Measurements from ENCODE around the gene NFASC. TPM values are rescaled to one million over a fixed set of nuclear protein-coding genes. Genes with fewer than 3 reads are reported as not detected.

Gene NFASC
- total RNA-seq, 1 experiment from 2014 or later = not detected

DNA sequence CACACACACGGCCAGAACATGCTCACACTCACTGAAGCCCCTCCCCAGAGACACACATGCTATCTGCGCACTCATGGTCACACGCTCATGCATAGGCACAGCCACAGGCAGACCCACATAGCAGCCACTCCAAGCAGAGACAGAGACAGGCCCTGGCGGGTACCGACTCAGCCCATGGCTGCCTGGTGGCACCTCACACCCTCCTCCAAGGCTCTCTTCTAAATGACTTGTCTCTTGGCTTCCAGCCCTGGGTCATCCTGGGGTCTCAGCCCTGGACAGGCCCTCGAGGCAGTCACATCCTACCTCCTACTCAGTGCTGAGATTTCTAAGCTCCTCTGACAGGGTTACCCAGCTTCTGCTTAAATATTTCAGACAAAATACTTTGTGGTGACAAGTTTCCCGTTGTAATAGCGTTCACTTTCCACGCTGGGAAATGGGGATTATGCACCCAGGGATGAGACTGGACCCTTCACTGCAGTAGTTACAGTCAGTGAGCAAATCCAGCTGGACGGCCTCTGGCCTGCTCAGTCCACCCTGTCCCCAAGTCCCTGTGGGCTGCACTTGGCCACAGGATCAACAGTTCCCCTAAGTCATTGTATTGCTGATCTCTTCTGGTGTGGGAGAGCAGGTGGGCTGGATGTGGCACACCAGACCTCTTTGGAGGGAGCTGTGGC lies 2.9 kb upstream of the NFASC start:
- TF ChIP-seq, protein P1, sequence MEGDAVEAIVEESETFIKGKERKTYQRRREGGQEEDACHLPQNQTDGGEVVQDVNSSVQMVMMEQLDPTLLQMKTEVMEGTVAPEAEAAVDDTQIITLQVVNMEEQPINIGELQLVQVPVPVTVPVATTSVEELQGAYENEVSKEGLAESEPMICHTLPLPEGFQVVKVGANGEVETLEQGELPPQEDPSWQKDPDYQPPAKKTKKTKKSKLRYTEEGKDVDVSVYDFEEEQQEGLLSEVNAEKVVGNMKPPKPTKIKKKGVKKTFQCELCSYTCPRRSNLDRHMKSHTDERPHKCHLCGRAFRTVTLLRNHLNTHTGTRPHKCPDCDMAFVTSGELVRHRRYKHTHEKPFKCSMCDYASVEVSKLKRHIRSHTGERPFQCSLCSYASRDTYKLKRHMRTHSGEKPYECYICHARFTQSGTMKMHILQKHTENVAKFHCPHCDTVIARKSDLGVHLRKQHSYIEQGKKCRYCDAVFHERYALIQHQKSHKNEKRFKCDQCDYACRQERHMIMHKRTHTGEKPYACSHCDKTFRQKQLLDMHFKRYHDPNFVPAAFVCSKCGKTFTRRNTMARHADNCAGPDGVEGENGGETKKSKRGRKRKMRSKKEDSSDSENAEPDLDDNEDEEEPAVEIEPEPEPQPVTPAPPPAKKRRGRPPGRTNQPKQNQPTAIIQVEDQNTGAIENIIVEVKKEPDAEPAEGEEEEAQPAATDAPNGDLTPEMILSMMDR (IDR thresholded peaks at IDR 0.05; ENCODE audit: unreplicated experiment) = no peak
- DNase-seq = no peak
- Mint-ChIP-seq H3K27me3 (ENCODE audit: unreplicated experiment) (peaks cover 100% of the 10 kb centered on the region), H3K36me3 (ENCODE audit: insufficient read depth, unreplicated experiment) (no peaks in the 10 kb centered on the region), H3K27ac (ENCODE audit: unreplicated experiment) (no peak overlapping the region), H3K4me1 (ENCODE audit: low read depth, unreplicated experiment) (no peaks in the 10 kb centered on the region), H3K9me3 (ENCODE audit: low read depth, unreplicated experiment) (no peaks in the 10 kb centered on the region), H3K4me3 (ENCODE audit: low read depth, unreplicated experiment) (no peak overlapping the region)
- CTCF ChIA-PET = no interaction called here
- intact Hi-C loops (cut with micrococcal nuclease; ENCODE audit: unreplicated experiment) = no loop called here
- BruUV-seq (replicated peaks) = no TSS peak

DNA sequence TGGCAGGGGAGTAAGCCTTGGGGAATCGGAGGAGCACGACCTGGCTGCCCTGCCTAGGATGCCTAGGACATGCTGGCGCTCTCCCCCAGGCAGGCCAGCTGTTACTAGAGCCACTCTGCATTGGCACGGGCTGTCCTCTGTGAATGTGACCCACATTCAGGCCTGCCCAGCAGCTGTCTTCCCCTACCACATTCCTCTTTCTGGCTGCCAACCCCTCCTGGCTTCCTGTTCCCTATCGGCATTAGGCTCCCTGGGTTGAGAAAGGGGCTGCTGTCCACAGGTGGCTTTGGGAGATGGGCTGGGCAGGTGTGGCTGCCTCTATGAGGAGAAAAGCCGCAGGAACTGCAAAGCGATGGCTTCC lies 2.3 kb upstream of the NFASC start:
- intact Hi-C loops (cut with micrococcal nuclease; ENCODE audit: unreplicated experiment) = no loop called here
- Mint-ChIP-seq H3K9me3 (ENCODE audit: low read depth, unreplicated experiment) (no peaks in the 10 kb centered on the region), H3K4me3 (ENCODE audit: low read depth, unreplicated experiment) (no peak overlapping the region), H3K27ac (ENCODE audit: unreplicated experiment) (no peak overlapping the region), H3K4me1 (ENCODE audit: low read depth, unreplicated experiment) (no peaks in the 10 kb centered on the region), H3K36me3 (ENCODE audit: insufficient read depth, unreplicated experiment) (no peaks in the 10 kb centered on the region), H3K27me3 (ENCODE audit: unreplicated experiment) (peaks cover 100% of the 10 kb centered on the region)
- CTCF ChIA-PET = no interaction called here
- BruUV-seq (replicated peaks) = no TSS peak
- TF ChIP-seq, protein P1 (IDR thresholded peaks at IDR 0.05; ENCODE audit: unreplicated experiment) = no peak
- DNase-seq = no peak

DNA sequence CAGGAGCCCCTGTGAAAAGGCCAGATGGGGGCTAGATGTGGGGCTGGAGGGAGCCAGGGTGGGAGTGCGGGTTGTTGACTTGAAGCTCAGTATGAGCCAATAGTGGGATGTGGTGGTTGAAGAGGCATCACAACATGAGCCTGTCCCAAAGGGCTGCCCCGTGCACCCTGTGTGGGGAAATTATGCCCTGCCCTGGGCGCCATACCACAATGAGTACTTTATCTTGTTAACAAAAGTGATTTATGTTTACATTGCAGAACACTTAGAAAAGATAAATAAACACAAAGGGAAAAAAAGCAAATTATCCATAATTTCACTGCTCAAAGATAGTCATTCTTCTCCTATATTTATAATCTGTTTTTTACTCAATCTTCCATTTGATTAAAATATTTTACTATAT lies 1.6 kb upstream of the NFASC start:
- Mint-ChIP-seq H3K4me3 (ENCODE audit: low read depth, unreplicated experiment) (no peak overlapping the region), H3K36me3 (ENCODE audit: insufficient read depth, unreplicated experiment) (no peaks in the 10 kb centered on the region), H3K4me1 (ENCODE audit: low read depth, unreplicated experiment) (no peaks in the 10 kb centered on the region), H3K27ac (ENCODE audit: unreplicated experiment) (no peak overlapping the region), H3K27me3 (ENCODE audit: unreplicated experiment) (peaks cover 100% of the 10 kb centered on the region), H3K9me3 (ENCODE audit: low read depth, unreplicated experiment) (no peaks in the 10 kb centered on the region)
- no peak for DNase-seq
- no TSS peak for BruUV-seq (replicated peaks)
- intact Hi-C loops (cut with micrococcal nuclease; ENCODE audit: unreplicated experiment) = no loop called here
- TF ChIP-seq, protein P1 (IDR thresholded peaks at IDR 0.05; ENCODE audit: unreplicated experiment) = no peak
- CTCF ChIA-PET = no interaction called here

DNA sequence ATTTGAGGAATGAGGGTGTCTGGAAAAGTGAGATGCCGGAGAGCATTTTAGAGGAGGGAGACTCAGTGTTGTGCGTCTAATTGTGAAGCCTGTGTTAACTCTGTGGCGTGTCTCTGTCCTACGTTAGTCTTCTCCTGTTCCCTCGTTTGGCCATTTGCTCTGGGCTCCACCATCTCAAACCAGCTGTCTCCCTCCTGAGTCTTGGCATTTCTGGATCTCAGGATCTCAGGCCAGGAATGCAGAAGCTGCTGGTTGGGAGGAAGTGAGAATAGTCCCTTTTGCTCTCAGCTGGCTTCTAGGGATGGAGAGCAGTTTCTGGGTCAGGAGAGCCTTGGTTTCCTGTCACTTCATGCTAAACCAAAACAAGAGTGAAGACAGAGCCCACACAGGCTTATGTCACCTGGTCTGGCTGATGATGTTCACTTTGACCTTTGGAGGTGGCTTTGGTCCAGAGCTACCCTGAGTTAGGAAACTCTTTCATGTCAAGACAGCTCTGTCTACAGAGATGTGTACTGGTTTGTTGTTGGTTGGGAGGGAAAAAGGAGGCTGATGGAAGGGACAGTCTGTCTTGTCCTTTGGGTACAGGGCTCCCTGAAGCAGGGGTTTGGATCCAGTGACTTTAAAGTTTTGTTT lies 859 bp downstream of the NFASC start:
- CTCF ChIA-PET = no interaction called here
- Mint-ChIP-seq H3K4me1 (ENCODE audit: low read depth, unreplicated experiment) (no peaks in the 10 kb centered on the region), H3K4me3 (ENCODE audit: low read depth, unreplicated experiment) (no peak overlapping the region), H3K27ac (ENCODE audit: unreplicated experiment) (no peak overlapping the region), H3K27me3 (ENCODE audit: unreplicated experiment) (peaks cover 100% of the 10 kb centered on the region), H3K9me3 (ENCODE audit: low read depth, unreplicated experiment) (no peaks in the 10 kb centered on the region), H3K36me3 (ENCODE audit: insufficient read depth, unreplicated experiment) (no peaks in the 10 kb centered on the region)
- DNase-seq = no peak
- BruUV-seq (replicated peaks) = no TSS peak
- intact Hi-C loops (cut with micrococcal nuclease; ENCODE audit: unreplicated experiment) = no loop called here
- TF ChIP-seq, protein P1 (IDR thresholded peaks at IDR 0.05; ENCODE audit: unreplicated experiment) = no peak

Measured in Calu3 (cell line).